GM18502 (cell line): ENCODE data around the gene ME1.
"Not testable (repeated sequence)": the region's sequence is repeated elsewhere in the genome, so short reads cannot be mapped to it uniquely, and the experiment has no call there.

ENCODE experiments used
- ATAC-seq: cut with Tn5 transposase; IDR thresholded peaks from one replicate; pipeline ENCODE4 v1.9.1; 2021; ENCODE audit warnings: mild to moderate bottlenecking; ENCODE audit not compliant: unreplicated experiment, poor library complexity

The ME1 gene

GRCh38 chr6:83430611-83431544 lies at the start of gene ME1:
Gene ME1, minus strand, starts transcription at chr6:83431051. Its CDS starts 97 bp downstream, at chr6:83430954.
- peak; percentile 90 for ATAC-seq

DNA sequence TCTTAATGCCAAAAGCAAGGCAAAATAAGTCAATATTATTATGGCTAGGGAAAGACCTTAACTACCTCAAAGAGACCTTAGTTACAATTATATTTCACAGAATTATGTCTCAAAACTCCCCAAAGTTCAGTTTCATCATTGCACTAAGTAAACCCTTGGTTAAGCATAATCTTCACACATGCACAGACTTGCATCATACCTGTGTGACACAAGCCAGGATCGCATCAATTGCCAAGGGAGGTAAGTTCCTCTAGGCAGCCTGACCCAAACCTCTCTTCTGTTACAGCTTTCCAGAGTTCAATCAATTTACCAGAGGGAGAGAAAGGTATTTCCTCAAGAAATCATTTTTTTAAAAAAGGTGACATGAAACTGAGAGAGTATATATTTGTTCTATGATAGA lies 49.6 kb upstream of the ME1 start:
- no peak for ATAC-seq

- no peak for ATAC-seq
These were observed 48.5 kb upstream of the ME1 start for GRCh38 chr6:83479389-83479788.

DNA sequence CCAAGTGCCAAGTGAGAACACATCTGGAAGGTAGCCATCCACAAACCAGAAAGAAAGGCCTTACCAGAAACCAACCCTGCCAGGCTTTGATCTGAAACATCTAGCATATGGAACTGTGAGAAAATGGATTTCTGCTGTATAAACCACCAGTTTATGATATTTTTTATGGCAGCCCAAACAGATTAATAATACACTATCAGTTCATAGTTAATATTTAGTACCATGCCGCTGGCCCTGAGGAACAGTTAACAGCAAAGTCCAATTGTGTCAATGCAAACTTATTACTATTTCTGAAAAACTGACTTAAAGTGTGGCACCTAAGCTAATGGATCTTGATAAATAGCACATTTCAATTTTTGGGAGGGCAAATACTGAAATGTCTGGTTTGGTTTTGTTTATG lies 46.1 kb upstream of the ME1 start:
- ATAC-seq, result no peak

DNA sequence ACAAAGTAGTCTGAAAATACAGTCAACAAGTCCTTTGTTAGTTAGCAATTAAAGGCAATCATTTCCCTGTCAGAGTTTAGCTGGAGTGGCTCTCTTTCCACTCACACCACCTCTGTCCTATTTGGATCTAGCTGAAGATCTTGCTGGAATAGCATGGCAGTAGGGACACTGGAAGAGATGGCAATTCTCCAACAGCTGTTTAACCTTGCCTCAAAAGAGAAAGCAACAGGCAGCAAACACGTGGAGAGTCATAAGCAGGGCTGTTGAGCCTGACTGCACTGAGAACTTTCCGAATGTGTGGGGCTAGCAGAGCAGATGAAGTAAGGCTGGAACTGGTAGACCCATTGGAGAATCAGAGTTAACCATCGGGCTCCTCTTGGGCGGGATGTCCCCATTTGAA lies 43.5 kb upstream of the ME1 start:
- no peak for ATAC-seq

DNA sequence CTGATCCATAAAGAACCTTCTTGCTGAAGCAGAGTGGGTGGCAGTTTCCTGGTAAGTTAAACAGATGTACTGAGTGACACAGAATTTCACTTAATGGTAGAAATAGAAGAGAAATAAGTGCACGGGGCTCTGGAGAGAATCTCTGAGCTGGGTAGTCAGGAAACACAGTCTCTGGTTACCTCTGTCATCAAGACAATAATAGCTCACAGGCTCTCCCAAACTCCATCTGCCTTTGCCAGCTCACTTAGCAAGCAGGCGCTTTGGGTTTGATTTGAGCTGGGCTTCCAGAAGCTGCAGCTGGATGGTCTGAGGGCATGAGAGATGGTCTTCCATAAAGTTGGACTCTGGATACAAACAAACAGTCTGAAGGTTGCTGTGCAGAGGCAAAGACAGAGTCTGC lies 41.9 kb upstream of the ME1 start:
- ATAC-seq, result no peak

- ATAC-seq, result no peak
These were observed 39.7 kb upstream of the ME1 start for GRCh38 chr6:83470587-83470986.

GRCh38 chr6:83470001-83470400 lies 39.1 kb upstream of the ME1 start:
- no peak for ATAC-seq

DNA sequence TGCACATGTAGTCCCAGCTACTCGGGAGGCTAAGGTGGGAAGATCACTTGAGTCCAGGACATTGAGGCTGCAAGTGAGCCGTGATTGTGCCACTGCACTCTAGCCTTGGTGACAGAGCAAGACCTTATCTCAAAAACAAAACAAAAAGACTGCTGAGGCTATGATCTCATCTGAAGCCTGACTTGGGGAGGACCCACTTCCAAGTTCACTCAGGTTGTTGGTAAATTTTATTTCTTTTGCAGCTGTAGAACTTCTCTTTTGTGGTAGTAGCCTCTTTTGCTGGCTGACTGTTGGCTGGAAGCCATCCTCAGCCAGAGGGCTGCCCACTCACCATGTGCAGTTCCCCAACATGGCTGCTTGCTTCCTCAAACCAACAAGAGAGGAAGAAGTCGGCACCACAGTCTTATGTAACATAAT lies 36.8 kb upstream of the ME1 start:
- peak; percentile 53 for ATAC-seq

DNA sequence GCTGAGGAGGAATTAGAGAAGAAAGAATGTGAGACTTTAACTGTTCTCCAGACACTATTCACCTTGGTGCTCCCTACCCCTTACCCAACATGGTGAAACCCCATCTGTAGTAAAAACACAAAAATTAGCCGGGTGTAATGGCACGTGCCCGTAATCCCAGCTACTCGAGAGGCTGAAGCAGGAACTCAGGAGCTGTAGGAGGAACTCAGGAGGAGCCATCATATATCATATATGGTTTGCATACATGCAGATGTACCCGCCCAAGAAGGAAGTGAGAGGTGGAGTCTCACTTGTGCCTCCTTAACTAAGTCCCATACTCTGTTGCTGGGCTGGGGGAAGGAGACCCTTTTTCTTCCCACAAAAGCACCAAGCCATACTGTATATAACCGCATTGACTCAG lies 35.5 kb upstream of the ME1 start:
- no peak for ATAC-seq

GRCh38 chr6:83464381-83465140 lies 33.7 kb upstream of the ME1 start:
- ATAC-seq, result no peak

DNA sequence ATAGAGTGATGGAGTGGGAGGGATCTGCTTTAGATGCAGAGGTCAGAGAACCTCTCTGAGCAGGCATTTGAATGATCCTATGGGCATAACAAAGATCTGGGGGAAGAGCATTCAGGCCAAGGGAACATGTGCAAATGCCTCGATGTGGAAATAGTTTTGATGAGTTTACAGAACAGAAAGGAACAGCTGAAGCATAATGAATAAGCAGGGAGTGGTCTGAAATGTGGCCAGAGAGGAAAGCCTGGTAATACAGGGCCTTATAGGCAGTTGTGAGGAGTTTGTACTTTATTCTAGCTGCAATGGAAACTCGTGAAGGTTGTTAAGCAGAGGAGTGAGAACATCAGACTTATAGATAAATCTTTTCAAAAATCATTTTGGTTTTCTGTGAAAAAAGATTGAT lies 33.0 kb upstream of the ME1 start:
- no peak for ATAC-seq

DNA sequence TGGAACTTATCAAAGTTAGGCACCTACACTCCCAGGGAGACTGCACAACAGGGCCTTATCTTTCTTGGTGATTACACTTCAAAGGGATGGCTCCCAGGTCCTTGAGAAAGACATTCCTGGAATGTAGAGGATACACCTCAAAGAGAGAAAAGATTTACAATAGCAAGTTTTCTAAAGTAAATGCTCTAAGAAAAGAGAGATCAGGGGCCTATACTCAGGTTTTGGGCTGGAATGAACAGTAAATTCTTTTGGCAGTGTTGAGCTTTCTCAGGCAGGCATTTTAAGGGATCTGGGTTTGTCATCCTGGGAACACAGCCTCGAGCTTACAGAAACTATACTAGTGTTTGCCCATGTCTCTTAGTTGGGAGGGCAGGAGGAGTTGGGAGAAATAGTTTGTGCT lies 31.7 kb upstream of the ME1 start:
- ATAC-seq, result no peak

- no peak for ATAC-seq
These were observed 30.6 kb upstream of the ME1 start for GRCh38 chr6:83461438-83461837.

GRCh38 chr6:83459663-83460062 lies 28.8 kb upstream of the ME1 start:
- ATAC-seq, result no peak

GRCh38 chr6:83450015-83450414 lies 19.2 kb upstream of the ME1 start:
- ATAC-seq, result not testable (repeated sequence)

GRCh38 chr6:83444086-83444699 lies 13.3 kb upstream of the ME1 start:
- not testable (repeated sequence) for ATAC-seq

- no peak for ATAC-seq
These were observed 12.7 kb upstream of the ME1 start for GRCh38 chr6:83443516-83443915.

- no peak for ATAC-seq
These were observed 11.9 kb upstream of the ME1 start for GRCh38 chr6:83442752-83443151.

GRCh38 chr6:83439201-83439600 lies 8.3 kb upstream of the ME1 start:
- no peak for ATAC-seq

- no peak for ATAC-seq
These were observed 5.8 kb upstream of the ME1 start for GRCh38 chr6:83436674-83437073.
